ENCODE measurements around the gene GRID2. TPM values are rescaled to one million over a fixed set of nuclear protein-coding genes. Genes with fewer than 3 reads are reported as not detected.

GRID2 gene
- total and polyA plus RNA-seq, 10 of the 15 experiments (the other 5 are each of a cell fraction or from before 2014, with no cell fraction given), result not detected

DNA sequence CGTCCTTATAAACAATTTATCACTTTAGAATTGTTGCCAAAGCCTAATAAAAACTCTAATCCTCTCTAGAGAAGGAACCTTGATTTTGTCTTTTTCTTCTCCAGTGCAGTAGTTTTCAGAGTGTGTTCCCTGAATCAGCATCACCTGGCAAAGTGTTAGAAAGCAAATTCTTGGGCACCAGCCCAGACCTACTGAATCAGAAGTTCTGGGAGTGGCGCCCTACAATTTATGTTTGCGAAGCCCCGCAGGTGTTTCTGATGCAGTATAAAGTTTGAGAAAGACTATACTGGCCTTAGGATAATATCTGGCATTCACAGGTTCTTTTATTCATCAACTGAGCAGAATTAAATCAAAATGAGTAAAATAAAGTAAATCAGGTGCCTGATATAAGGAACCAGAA lies 879.0 kb downstream of the GRID2 start:
- H3K9ac ChIP-seq (ENCODE audit: control insufficient read depth, insufficient read depth, low read length), result no peak overlapping the region

More for the DNA sequence above, 879.0 kb downstream of the GRID2 start:
- Histone ChIP-seq H3K9me3 (replicated peaks; ENCODE audit: control insufficient read depth, insufficient read depth, low read length) (no peaks in the 10 kb centered on the region), H4K20me1 (ENCODE audit: control insufficient read depth, insufficient read depth) (no peaks in the 10 kb centered on the region), H3K79me2 (ENCODE audit: control insufficient read depth, insufficient read depth, low read length) (no peaks in the 10 kb centered on the region), H3K4me2 (ENCODE audit: control insufficient read depth, insufficient read depth) (no peak overlapping the region), H3K4me3 (no peak overlapping the region), H3K4me1 (ENCODE audit: control insufficient read depth, insufficient read depth, low read length) (no peaks in the 10 kb centered on the region), H3K27ac (ENCODE audit: control insufficient read depth, insufficient read depth) (no peak overlapping the region), H3K36me3 (ENCODE audit: control insufficient read depth in 2 of 2, insufficient read depth in 2 of 2, low read length in 1 of 2) (no peaks in the 10 kb centered on the region), H3K27me3 (replicated peaks in 1 of 2; ENCODE audit: control insufficient read depth in 2 of 2, insufficient read depth in 2 of 2, low read length in 1 of 2) (no peaks in the 10 kb centered on the region), H2AFZ (ENCODE audit: control insufficient read depth, low read depth, low read length) (no peak overlapping the region)
- no TSS peak for BruUV-seq (replicated peaks)
- DNase-seq (ENCODE audit: low read depth, low spot score) (no peak), ATAC-seq (no peak), FAIRE-seq (no peak)
- CTCF ChIA-PET, result no interaction called here
- SMC1A ChIA-PET (ENCODE audit: uncharacterized antibody, unreplicated experiment), result interaction anchor here (0.8 to 1.2 kb wide), 2 partner anchors 17 to 34 kb away, joined by 3 read pairs; no protein-coding TSS in a partner anchor
- RAD21 ChIA-PET (ENCODE audit: unreplicated experiment), result no interaction called here
- TF ChIP-seq IRF4 (IDR thresholded peaks at IDR 0.05; ENCODE audit: low read depth, low read length) (no peak), EGR1 (IDR thresholded peaks at IDR 0.05; ENCODE audit: borderline replicate concordance in 1 of 2, low read depth in 2 of 2, low read length in 2 of 2) (no peak), ZNF217 (IDR thresholded peaks at IDR 0.05) (no peak), MYB (IDR thresholded peaks at IDR 0.05; ENCODE audit: borderline replicate concordance, low read depth, low read length) (no peak), ZNF274 (IDR thresholded peaks at IDR 0.05; ENCODE audit: insufficient read depth, insufficient read length) (no peak), BCL11A (IDR thresholded peaks at IDR 0.05; ENCODE audit: low read depth, low read length) (no peak), ZNF207 (IDR thresholded peaks at IDR 0.05; ENCODE audit: borderline replicate concordance) (no peak), BHLHE40 (IDR thresholded peaks at IDR 0.05; ENCODE audit: borderline replicate concordance in 1 of 2, low read depth in 2 of 2, low read length in 1 of 2) (no peak), SMAD5 (IDR thresholded peaks at IDR 0.05; ENCODE audit: low read depth) (no peak), CHD2 (IDR thresholded peaks at IDR 0.05; ENCODE audit: borderline replicate concordance, low read depth, low read length) (no peak)
- TF ChIP-seq, protein P1, sequence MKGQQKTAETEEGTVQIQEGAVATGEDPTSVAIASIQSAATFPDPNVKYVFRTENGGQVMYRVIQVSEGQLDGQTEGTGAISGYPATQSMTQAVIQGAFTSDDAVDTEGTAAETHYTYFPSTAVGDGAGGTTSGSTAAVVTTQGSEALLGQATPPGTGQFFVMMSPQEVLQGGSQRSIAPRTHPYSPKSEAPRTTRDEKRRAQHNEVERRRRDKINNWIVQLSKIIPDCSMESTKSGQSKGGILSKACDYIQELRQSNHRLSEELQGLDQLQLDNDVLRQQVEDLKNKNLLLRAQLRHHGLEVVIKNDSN (IDR thresholded peaks at IDR 0.05; ENCODE audit: borderline replicate concordance, extremely low read length, insufficient read depth, low read depth, low read length), result no peak
- TF ChIP-seq, protein P2, sequence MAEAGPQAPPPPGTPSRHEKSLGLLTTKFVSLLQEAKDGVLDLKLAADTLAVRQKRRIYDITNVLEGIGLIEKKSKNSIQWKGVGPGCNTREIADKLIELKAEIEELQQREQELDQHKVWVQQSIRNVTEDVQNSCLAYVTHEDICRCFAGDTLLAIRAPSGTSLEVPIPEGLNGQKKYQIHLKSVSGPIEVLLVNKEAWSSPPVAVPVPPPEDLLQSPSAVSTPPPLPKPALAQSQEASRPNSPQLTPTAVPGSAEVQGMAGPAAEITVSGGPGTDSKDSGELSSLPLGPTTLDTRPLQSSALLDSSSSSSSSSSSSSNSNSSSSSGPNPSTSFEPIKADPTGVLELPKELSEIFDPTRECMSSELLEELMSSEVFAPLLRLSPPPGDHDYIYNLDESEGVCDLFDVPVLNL (IDR thresholded peaks at IDR 0.05; ENCODE audit: low read depth, low read length), result no peak
- TF ChIP-seq, protein P3, sequence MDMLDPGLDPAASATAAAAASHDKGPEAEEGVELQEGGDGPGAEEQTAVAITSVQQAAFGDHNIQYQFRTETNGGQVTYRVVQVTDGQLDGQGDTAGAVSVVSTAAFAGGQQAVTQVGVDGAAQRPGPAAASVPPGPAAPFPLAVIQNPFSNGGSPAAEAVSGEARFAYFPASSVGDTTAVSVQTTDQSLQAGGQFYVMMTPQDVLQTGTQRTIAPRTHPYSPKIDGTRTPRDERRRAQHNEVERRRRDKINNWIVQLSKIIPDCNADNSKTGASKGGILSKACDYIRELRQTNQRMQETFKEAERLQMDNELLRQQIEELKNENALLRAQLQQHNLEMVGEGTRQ (IDR thresholded peaks at IDR 0.05; ENCODE audit: borderline replicate concordance, low read depth, low read length), result no peak
- TF ChIP-seq, protein P4, sequence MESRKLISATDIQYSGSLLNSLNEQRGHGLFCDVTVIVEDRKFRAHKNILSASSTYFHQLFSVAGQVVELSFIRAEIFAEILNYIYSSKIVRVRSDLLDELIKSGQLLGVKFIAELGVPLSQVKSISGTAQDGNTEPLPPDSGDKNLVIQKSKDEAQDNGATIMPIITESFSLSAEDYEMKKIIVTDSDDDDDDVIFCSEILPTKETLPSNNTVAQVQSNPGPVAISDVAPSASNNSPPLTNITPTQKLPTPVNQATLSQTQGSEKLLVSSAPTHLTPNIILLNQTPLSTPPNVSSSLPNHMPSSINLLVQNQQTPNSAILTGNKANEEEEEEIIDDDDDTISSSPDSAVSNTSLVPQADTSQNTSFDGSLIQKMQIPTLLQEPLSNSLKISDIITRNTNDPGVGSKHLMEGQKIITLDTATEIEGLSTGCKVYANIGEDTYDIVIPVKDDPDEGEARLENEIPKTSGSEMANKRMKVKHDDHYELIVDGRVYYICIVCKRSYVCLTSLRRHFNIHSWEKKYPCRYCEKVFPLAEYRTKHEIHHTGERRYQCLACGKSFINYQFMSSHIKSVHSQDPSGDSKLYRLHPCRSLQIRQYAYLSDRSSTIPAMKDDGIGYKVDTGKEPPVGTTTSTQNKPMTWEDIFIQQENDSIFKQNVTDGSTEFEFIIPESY (IDR thresholded peaks at IDR 0.05), result no peak
- WGBS (ENCODE audit: insufficient coverage, insufficient replicate concordance, low lambda C conversion rate, missing lambda C conversion rate), result 15% methylated on average over 4 of the region's 4 CpGs
- in situ Hi-C loops (cut with MboI), result no loop called here
- POLR2A ChIA-PET, result no interaction called here
- intact Hi-C loops (cut with micrococcal nuclease; ENCODE audit: unreplicated experiment), result no loop called here

All from GM12878 (cell line).